ENCODE data around the gene RFTN1.

Gene RFTN1

GRCh38 chr3:16449369-16449768 lies 64.1 kb downstream of the RFTN1 start:
- Mint-ChIP-seq H3K4me3 (no peak overlapping the region), H3K27me3 (no peaks in the 10 kb centered on the region), H3K36me3 (ENCODE audit: low read depth) (peaks cover 35% of the 10 kb centered on the region), H3K9me3 (no peaks in the 10 kb centered on the region), H3K4me1 (ENCODE audit: low read depth) (peaks cover 20% of the 10 kb centered on the region), H3K27ac (no peak overlapping the region)
- intact Hi-C loops (cut with micrococcal nuclease), result no loop called here

GRCh38 chr3:16448639-16449070 lies 64.8 kb downstream of the RFTN1 start:
- H3K4me1 Mint-ChIP-seq (ENCODE audit: low read depth), result peaks cover 16% of the 10 kb centered on the region
- peaks cover 30% of the 10 kb centered on the region for H3K36me3 Mint-ChIP-seq (ENCODE audit: low read depth)
- H3K27me3 Mint-ChIP-seq, result no peaks in the 10 kb centered on the region
- no peaks in the 10 kb centered on the region for H3K9me3 Mint-ChIP-seq
- H3K4me3 Mint-ChIP-seq, result no peak overlapping the region
- intact Hi-C loops (cut with micrococcal nuclease), result no loop called here
- H3K27ac Mint-ChIP-seq, result no peak overlapping the region

- Mint-ChIP-seq H3K4me3 (no peak overlapping the region), H3K36me3 (ENCODE audit: low read depth) (peaks cover 30% of the 10 kb centered on the region), H3K27ac (no peak overlapping the region), H3K27me3 (no peaks in the 10 kb centered on the region), H3K9me3 (no peaks in the 10 kb centered on the region), H3K4me1 (ENCODE audit: low read depth) (peaks cover 23% of the 10 kb centered on the region)
- intact Hi-C loops (cut with micrococcal nuclease), result no loop called here
Measured at GRCh38 chr3:16447135-16447534, 66.4 kb downstream of the RFTN1 start.

GRCh38 chr3:16444344-16444743 lies 69.2 kb downstream of the RFTN1 start:
- peaks cover 15% of the 10 kb centered on the region for H3K36me3 Mint-ChIP-seq (ENCODE audit: low read depth)
- no peak overlapping the region for H3K4me3 Mint-ChIP-seq
- intact Hi-C loops (cut with micrococcal nuclease), result no loop called here
- peaks cover 28% of the 10 kb centered on the region for H3K4me1 Mint-ChIP-seq (ENCODE audit: low read depth)
- H3K27ac Mint-ChIP-seq, result no peak overlapping the region
- H3K9me3 Mint-ChIP-seq, result no peaks in the 10 kb centered on the region
- H3K27me3 Mint-ChIP-seq, result no peaks in the 10 kb centered on the region

- Mint-ChIP-seq H3K4me1 (ENCODE audit: low read depth) (peaks cover 36% of the 10 kb centered on the region), H3K27ac (no peak overlapping the region), H3K36me3 (ENCODE audit: low read depth) (peaks cover 15% of the 10 kb centered on the region), H3K9me3 (no peaks in the 10 kb centered on the region), H3K27me3 (no peaks in the 10 kb centered on the region), H3K4me3 (no peak overlapping the region)
- intact Hi-C loops (cut with micrococcal nuclease), result no loop called here
Measured at GRCh38 chr3:16442730-16443129, 70.8 kb downstream of the RFTN1 start.

GRCh38 chr3:16441371-16441875 lies 72.1 kb downstream of the RFTN1 start:
- H3K27me3 Mint-ChIP-seq, result no peaks in the 10 kb centered on the region
- H3K9me3 Mint-ChIP-seq, result no peaks in the 10 kb centered on the region
- no peak overlapping the region for H3K4me3 Mint-ChIP-seq
- H3K36me3 Mint-ChIP-seq (ENCODE audit: low read depth), result peaks cover 14% of the 10 kb centered on the region
- intact Hi-C loops (cut with micrococcal nuclease), result no loop called here
- no peak overlapping the region for H3K27ac Mint-ChIP-seq
- H3K4me1 Mint-ChIP-seq (ENCODE audit: low read depth), result peaks cover 36% of the 10 kb centered on the region

- H3K9me3 Mint-ChIP-seq, result no peaks in the 10 kb centered on the region
- no peaks in the 10 kb centered on the region for H3K27me3 Mint-ChIP-seq
- peaks cover 36% of the 10 kb centered on the region for H3K4me1 Mint-ChIP-seq (ENCODE audit: low read depth)
- intact Hi-C loops (cut with micrococcal nuclease), result no loop called here
- H3K27ac Mint-ChIP-seq, result no peak overlapping the region
- H3K4me3 Mint-ChIP-seq, result no peak overlapping the region
- peaks cover 2% of the 10 kb centered on the region for H3K36me3 Mint-ChIP-seq (ENCODE audit: low read depth)
Measured at GRCh38 chr3:16439848-16440708, 73.4 kb downstream of the RFTN1 start.

- Mint-ChIP-seq H3K27me3 (no peaks in the 10 kb centered on the region), H3K4me1 (ENCODE audit: low read depth) (peaks cover 36% of the 10 kb centered on the region), H3K4me3 (no peak overlapping the region), H3K36me3 (ENCODE audit: low read depth) (peaks cover 5% of the 10 kb centered on the region), H3K9me3 (no peaks in the 10 kb centered on the region), H3K27ac (no peak overlapping the region)
- intact Hi-C loops (cut with micrococcal nuclease), result no loop called here
Measured at GRCh38 chr3:16439163-16439847, 74.2 kb downstream of the RFTN1 start.

GRCh38 chr3:16437640-16438039 lies 75.9 kb downstream of the RFTN1 start:
- Mint-ChIP-seq H3K27ac (no peak overlapping the region), H3K4me3 (no peak overlapping the region), H3K9me3 (no peaks in the 10 kb centered on the region), H3K27me3 (no peaks in the 10 kb centered on the region), H3K36me3 (ENCODE audit: low read depth) (peaks cover 22% of the 10 kb centered on the region), H3K4me1 (ENCODE audit: low read depth) (peaks cover 34% of the 10 kb centered on the region)
- intact Hi-C loops (cut with micrococcal nuclease), result no loop called here

GRCh38 chr3:16433701-16434151 lies 79.8 kb downstream of the RFTN1 start:
- H3K36me3 Mint-ChIP-seq (ENCODE audit: low read depth), result peaks cover 54% of the 10 kb centered on the region

GRCh38 chr3:16432714-16433113 lies 80.8 kb downstream of the RFTN1 start:
- H3K4me3 Mint-ChIP-seq, result no peak overlapping the region
- H3K27me3 Mint-ChIP-seq, result no peaks in the 10 kb centered on the region
- peaks cover 15% of the 10 kb centered on the region for H3K4me1 Mint-ChIP-seq (ENCODE audit: low read depth)
- H3K9me3 Mint-ChIP-seq, result no peaks in the 10 kb centered on the region
- intact Hi-C loops (cut with micrococcal nuclease), result no loop called here
- no peak overlapping the region for H3K27ac Mint-ChIP-seq
- H3K36me3 Mint-ChIP-seq (ENCODE audit: low read depth), result peaks cover 54% of the 10 kb centered on the region

More at GRCh38 chr3:16433701-16434151, 79.8 kb downstream of the RFTN1 start:
- Mint-ChIP-seq H3K27me3 (no peaks in the 10 kb centered on the region), H3K4me1 (ENCODE audit: low read depth) (peaks cover 12% of the 10 kb centered on the region), H3K9me3 (no peaks in the 10 kb centered on the region), H3K4me3 (no peak overlapping the region), H3K27ac (no peak overlapping the region)
- intact Hi-C loops (cut with micrococcal nuclease), result no loop called here

GRCh38 chr3:16430717-16431630 lies 82.5 kb downstream of the RFTN1 start:
- H3K27ac Mint-ChIP-seq, result no peak overlapping the region
- no peak overlapping the region for H3K4me3 Mint-ChIP-seq

GRCh38 chr3:16429086-16429485 lies 84.4 kb downstream of the RFTN1 start:
- Mint-ChIP-seq H3K27ac (no peak overlapping the region), H3K9me3 (no peaks in the 10 kb centered on the region), H3K27me3 (no peaks in the 10 kb centered on the region), H3K36me3 (ENCODE audit: low read depth) (peaks cover 65% of the 10 kb centered on the region), H3K4me1 (ENCODE audit: low read depth) (peaks cover 28% of the 10 kb centered on the region), H3K4me3 (no peak overlapping the region)
- intact Hi-C loops (cut with micrococcal nuclease), result no loop called here

More at GRCh38 chr3:16430717-16431630, 82.5 kb downstream of the RFTN1 start:
- peaks cover 64% of the 10 kb centered on the region for H3K36me3 Mint-ChIP-seq (ENCODE audit: low read depth)
- intact Hi-C loops (cut with micrococcal nuclease), result no loop called here
- no peaks in the 10 kb centered on the region for H3K9me3 Mint-ChIP-seq
- H3K4me1 Mint-ChIP-seq (ENCODE audit: low read depth), result peaks cover 28% of the 10 kb centered on the region
- H3K27me3 Mint-ChIP-seq, result no peaks in the 10 kb centered on the region

All from dendritic cell treated with granulocyte-macrophage colony-stimulating factor and Interleukin-4, amounts not matched to agents 40 ng/mL and 50 ng/mL, for 4 days (primary cell).